ENCODE data around the gene BOLA3. TPM values are rescaled to one million over a fixed set of nuclear protein-coding genes. Genes with fewer than 3 reads are reported as not detected.
"Not testable (repeated sequence)": the region's sequence is repeated elsewhere in the genome, so short reads cannot be mapped to it uniquely, and the experiment has no call there.

BOLA3 gene, protein sequence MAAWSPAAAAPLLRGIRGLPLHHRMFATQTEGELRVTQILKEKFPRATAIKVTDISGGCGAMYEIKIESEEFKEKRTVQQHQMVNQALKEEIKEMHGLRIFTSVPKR
- 15.7 TPM for total RNA-seq

DNA sequence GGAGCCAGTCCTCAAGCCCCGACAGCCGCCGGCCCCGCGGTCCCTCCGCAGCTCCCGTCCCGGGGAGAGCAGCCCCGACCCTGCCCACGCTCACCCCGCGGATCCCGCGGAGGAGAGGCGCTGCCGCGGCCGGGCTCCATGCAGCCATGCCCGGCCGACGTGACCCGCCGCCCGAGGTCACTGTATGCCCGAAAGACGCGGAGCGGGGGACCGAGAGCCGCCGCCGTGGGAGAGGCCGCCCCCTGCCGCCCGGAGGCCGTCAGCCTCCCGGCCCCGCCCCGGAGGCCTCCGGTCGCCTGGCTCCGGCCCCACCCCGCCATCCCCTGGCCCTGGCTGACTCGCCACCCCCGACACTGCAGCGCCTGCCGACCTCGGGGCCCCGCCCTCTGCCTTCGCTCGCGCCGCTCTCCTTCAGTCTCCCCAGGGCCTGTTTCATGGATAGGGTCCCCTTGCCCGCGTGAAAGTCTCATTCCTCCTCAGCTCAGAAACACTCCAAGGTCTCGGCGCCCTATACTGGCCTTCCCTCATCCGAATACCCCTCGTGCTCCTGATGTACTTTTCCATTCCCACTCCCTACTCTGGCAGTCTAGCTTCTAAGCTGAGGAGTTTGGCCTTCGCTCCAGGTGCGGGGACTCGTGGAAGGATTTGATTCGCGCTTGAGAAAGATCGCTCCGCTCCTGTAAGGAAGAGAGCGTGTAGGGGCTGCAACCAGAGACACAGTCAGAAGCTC is at the start of gene BOLA3:
Gene BOLA3, minus strand, starts transcription at position 186 of the 730 bp plus-strand sequence. Its CDS starts 38 bp downstream, at position 148.
- Histone ChIP-seq H3K4me1 (ENCODE audit: control insufficient read depth in 3 of 3, insufficient read depth in 3 of 3, low read length in 3 of 3) (peaks cover 13 to 24% (median 21%) of the 10 kb centered on the region in 3 donors), H3K9me3 (ENCODE audit: control insufficient read depth in 3 of 3, low read length in 3 of 3) (no peaks in the 10 kb centered on the region), H3K4me3 (ENCODE audit: low read length in 3 of 3) (peak within 1 kb of the TSS; percentile 83 to 88 (median 86)), H3K27me3 (ENCODE audit: control insufficient read depth in 3 of 3, insufficient read depth in 3 of 3, low read length in 3 of 3) (no peaks in the 10 kb centered on the region), H3K36me3 (ENCODE audit: control insufficient read depth in 3 of 3, insufficient read depth in 3 of 3, low read length in 3 of 3) (peaks cover 2 to 8% (median 8%) of the 10 kb centered on the region in 3 donors), H3K9ac (ENCODE audit: low read depth in 1 of 3, low read length in 3 of 3) (peak within 1 kb of the TSS; percentile 77 to 85 (median 78)), H3K27ac (ENCODE audit: low read depth, low read length) (peak within 1 kb of the TSS; percentile 54)

DNA sequence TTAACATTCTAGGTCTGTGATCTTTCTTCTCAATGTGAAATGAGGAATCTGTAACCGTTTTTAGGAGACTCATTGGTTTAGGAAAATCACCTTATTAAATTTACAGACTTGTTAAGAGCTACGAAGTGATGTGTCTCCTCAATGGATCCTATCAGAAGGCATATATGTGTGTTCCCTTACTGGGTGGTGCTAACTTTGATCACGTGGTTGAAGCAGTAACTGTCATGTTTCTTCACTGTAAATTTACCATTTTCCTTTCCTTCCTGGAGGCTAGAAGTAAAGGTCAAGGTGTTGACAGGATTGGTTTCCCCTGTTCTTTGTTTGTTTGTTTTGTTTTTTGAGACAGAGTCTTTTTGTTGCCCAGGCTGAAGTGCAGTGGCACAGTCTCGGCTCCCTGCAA is 49.3 kb upstream of the BOLA3 start:
- H3K9ac ChIP-seq (ENCODE audit: low read depth in 1 of 3, low read length in 3 of 3): no peak overlapping the region
- no peak overlapping the region for H3K27ac ChIP-seq (ENCODE audit: low read depth, low read length)
- H3K27me3 ChIP-seq (ENCODE audit: control insufficient read depth in 3 of 3, insufficient read depth in 3 of 3, low read length in 3 of 3): no peaks in the 10 kb centered on the region
- no peaks in the 10 kb centered on the region for H3K9me3 ChIP-seq (ENCODE audit: control insufficient read depth in 3 of 3, low read length in 3 of 3)
- H3K36me3 ChIP-seq (ENCODE audit: control insufficient read depth in 3 of 3, insufficient read depth in 3 of 3, low read length in 3 of 3): no peaks in the 10 kb centered on the region
- peaks cover 23 to 27% (median 25%) of the 10 kb centered on the region in 3 donors for H3K4me1 ChIP-seq (ENCODE audit: control insufficient read depth in 3 of 3, insufficient read depth in 3 of 3, low read length in 3 of 3)
- H3K4me3 ChIP-seq (ENCODE audit: low read length in 3 of 3): no peak overlapping the region

DNA sequence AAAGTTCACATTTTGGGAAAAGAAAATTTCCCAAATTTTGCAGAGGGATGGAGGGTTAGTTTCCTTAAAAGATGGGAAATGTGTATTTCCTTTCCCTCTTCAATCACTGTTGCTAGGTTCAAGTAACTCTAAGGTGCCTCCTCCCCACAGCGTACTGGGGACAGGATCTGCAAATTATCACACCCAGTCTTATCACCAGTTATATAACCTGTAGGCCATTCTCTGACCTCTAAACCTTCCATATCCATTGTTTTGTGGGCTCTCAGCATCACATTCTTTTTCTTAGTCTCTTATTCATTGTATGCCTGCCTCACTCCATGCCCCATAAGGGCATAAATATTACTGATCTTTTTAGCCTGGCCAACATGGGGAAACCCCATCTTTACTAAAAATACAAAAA is 47.1 kb upstream of the BOLA3 start:
- Histone ChIP-seq H3K9me3 (ENCODE audit: control insufficient read depth in 3 of 3, low read length in 3 of 3) (no peaks in the 10 kb centered on the region), H3K9ac (ENCODE audit: low read depth in 1 of 3, low read length in 3 of 3) (no peak overlapping the region), H3K4me1 (ENCODE audit: control insufficient read depth in 3 of 3, insufficient read depth in 3 of 3, low read length in 3 of 3) (peaks cover 6 to 14% (median 13%) of the 10 kb centered on the region in 3 donors), H3K4me3 (ENCODE audit: low read length in 3 of 3) (no peak overlapping the region), H3K27ac (ENCODE audit: low read depth, low read length) (no peak overlapping the region), H3K36me3 (ENCODE audit: control insufficient read depth in 3 of 3, insufficient read depth in 3 of 3, low read length in 3 of 3) (no peaks in the 10 kb centered on the region), H3K27me3 (ENCODE audit: control insufficient read depth in 3 of 3, insufficient read depth in 3 of 3, low read length in 3 of 3) (no peaks in the 10 kb centered on the region)

DNA sequence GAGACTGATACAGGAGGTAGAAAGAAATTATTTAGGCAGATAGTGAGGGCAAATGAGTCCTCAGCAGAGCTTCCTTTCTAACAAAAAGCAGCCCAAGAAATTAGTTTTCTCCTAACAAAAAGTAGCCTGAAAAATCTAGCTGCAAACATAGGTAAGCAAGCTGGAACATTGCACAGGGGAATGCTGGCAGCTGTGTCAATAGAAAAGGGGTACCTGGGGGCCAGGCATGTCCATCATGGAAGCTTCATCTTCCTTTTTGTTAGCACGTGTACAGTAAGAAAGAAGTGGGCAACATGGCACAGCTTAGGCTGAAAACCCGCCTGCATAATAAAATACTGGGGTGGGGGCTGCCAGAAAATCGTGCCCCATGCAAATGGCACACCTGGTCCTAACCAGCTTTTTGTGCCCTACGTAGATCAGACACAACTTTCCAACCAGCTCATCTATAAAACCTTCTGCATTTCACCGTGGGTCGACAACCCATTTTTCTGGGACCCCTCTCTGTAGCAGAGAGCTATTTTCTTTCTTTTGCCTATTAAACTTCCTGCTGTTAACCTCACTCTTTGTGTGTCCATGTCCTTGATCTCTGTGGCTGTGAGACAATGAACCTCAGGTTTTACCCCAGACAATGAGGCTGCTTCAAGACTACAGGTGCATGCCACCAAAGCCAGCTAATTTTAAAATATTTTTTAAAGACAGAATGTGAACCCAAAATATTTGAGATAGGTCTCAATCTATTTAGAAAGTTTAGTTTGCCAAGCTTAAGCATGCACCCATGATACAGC is 44.1 kb upstream of the BOLA3 start:
- Histone ChIP-seq H3K9ac (ENCODE audit: low read depth in 1 of 3, low read length in 3 of 3) (no peak overlapping the region), H3K4me1 (ENCODE audit: control insufficient read depth in 3 of 3, insufficient read depth in 3 of 3, low read length in 3 of 3) (peaks cover 4 to 7% (median 6%) of the 10 kb centered on the region in 3 donors), H3K36me3 (ENCODE audit: control insufficient read depth in 3 of 3, insufficient read depth in 3 of 3, low read length in 3 of 3) (no peaks in the 10 kb centered on the region), H3K27me3 (ENCODE audit: control insufficient read depth in 3 of 3, insufficient read depth in 3 of 3, low read length in 3 of 3) (no peaks in the 10 kb centered on the region), H3K9me3 (ENCODE audit: control insufficient read depth in 3 of 3, low read length in 3 of 3) (no peaks in the 10 kb centered on the region), H3K4me3 (ENCODE audit: low read length in 3 of 3) (no peak overlapping the region), H3K27ac (ENCODE audit: low read depth, low read length) (no peak overlapping the region)

DNA sequence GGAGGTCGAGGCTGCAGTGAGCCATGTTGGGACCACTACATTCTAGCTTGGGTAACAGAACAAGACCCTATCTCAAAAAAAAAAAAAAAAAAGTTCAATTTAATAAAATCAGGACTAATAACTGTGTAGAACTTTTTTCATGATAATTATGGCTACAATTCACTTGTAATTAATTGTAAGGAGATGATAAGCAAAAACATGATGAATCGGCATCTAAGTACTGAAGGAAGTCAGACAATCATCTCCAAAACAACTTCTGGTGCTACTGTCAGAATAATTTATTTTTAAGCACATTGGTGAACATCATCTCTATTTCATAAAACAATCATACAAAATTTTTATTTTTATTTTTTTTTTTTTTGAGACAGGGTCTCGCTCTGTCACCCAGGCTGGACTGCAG is 41.0 kb upstream of the BOLA3 start:
- Histone ChIP-seq H3K27ac (ENCODE audit: low read depth, low read length) (no peak overlapping the region), H3K36me3 (ENCODE audit: control insufficient read depth in 3 of 3, insufficient read depth in 3 of 3, low read length in 3 of 3) (no peaks in the 10 kb centered on the region), H3K4me1 (ENCODE audit: control insufficient read depth in 3 of 3, insufficient read depth in 3 of 3, low read length in 3 of 3) (peaks cover 4 to 7% (median 6%) of the 10 kb centered on the region in 3 donors), H3K4me3 (ENCODE audit: low read length in 3 of 3) (no peak overlapping the region), H3K27me3 (ENCODE audit: control insufficient read depth in 3 of 3, insufficient read depth in 3 of 3, low read length in 3 of 3) (no peaks in the 10 kb centered on the region), H3K9me3 (ENCODE audit: control insufficient read depth in 3 of 3, low read length in 3 of 3) (no peaks in the 10 kb centered on the region), H3K9ac (ENCODE audit: low read depth in 1 of 3, low read length in 3 of 3) (no peak overlapping the region)

DNA sequence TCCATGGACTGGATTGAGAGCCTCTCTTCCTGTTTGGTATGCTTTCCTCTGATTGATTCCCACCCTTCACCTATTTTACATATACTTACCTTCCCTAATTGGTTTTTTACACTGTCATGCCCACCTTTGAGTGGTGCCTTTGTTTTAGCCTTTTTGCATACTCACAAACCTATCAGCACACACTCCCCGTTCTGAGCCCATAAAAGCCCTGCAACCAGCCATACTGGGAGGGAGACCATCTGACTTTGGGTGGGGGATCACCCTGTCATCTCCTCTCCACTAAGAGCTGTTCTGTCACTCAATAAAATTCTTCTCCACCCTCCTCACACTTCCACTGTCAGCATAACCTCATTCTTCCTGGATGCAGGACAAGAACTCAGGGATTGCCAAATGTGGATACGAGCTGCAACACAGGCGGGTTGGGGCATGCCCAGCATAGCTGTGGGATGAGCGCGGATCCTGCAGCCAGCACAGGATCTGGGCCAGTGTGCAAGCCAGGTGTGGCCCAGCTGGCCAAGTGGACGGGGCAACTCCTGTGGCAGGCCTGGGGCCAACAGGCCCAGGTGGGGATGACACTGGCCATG is 40.4 kb upstream of the BOLA3 start:
- Histone ChIP-seq H3K9me3 (ENCODE audit: control insufficient read depth in 3 of 3, low read length in 3 of 3) (no peaks in the 10 kb centered on the region), H3K9ac (ENCODE audit: low read depth in 1 of 3, low read length in 3 of 3) (no peak overlapping the region), H3K27me3 (ENCODE audit: control insufficient read depth in 3 of 3, insufficient read depth in 3 of 3, low read length in 3 of 3) (no peaks in the 10 kb centered on the region), H3K36me3 (ENCODE audit: control insufficient read depth in 3 of 3, insufficient read depth in 3 of 3, low read length in 3 of 3) (no peaks in the 10 kb centered on the region), H3K4me1 (ENCODE audit: control insufficient read depth in 3 of 3, insufficient read depth in 3 of 3, low read length in 3 of 3) (peaks cover 4 to 7% (median 6%) of the 10 kb centered on the region in 3 donors), H3K27ac (ENCODE audit: low read depth, low read length) (peak overlapping the region; percentile 65), H3K4me3 (ENCODE audit: low read length in 3 of 3) (no peak overlapping the region)

DNA sequence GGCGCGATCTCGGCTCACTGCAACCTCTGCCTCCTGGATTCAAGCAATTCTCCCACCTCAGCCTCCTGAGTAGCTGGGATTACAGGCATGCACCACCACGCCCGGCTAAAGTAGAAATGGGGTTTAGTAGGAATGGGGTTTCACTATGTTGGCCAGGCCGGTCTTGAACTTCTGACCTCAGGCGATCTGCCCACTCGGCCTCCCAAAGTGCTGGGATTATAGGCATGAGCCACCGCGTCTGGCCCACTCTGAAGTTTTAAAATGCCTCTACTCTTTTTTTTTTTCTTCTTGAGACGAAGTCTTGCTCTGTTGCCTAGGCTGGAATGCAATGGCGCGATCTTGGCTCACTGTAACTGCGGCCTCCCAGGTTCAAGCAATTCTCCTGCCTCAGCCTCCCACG is 39.0 kb upstream of the BOLA3 start:
- H3K9me3 ChIP-seq (ENCODE audit: control insufficient read depth in 3 of 3, low read length in 3 of 3); H3K4me3 ChIP-seq (ENCODE audit: low read length in 3 of 3); H3K4me1 ChIP-seq (ENCODE audit: control insufficient read depth in 3 of 3, insufficient read depth in 3 of 3, low read length in 3 of 3); H3K36me3 ChIP-seq (ENCODE audit: control insufficient read depth in 3 of 3, insufficient read depth in 3 of 3, low read length in 3 of 3); H3K9ac ChIP-seq (ENCODE audit: low read depth in 1 of 3, low read length in 3 of 3); H3K27ac ChIP-seq (ENCODE audit: low read depth, low read length); H3K27me3 ChIP-seq (ENCODE audit: control insufficient read depth in 3 of 3, insufficient read depth in 3 of 3, low read length in 3 of 3): not testable (repeated sequence)

DNA sequence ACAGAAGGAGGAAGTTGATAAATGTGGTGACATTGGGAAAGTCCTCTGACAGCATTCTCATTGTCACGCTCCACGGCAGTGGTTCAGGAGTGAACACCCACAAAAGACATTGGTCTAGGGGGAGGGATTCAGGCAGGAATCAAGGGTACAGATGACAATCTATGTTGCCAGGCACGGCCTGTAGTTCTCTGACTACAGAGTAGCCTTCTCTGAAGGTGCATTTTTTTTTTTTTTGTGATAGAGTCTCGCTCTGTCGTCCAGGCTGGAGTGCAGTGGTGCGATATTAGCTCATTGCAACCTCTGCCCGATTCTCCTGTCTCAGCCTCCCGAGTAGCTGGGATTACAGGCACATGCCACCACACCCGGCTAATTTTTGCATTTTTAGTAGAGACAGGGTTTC is 38.3 kb upstream of the BOLA3 start:
- Histone ChIP-seq H3K27me3 (ENCODE audit: control insufficient read depth in 3 of 3, insufficient read depth in 3 of 3, low read length in 3 of 3) (no peaks in the 10 kb centered on the region), H3K36me3 (ENCODE audit: control insufficient read depth in 3 of 3, insufficient read depth in 3 of 3, low read length in 3 of 3) (no peaks in the 10 kb centered on the region), H3K4me1 (ENCODE audit: control insufficient read depth in 3 of 3, insufficient read depth in 3 of 3, low read length in 3 of 3) (peaks cover 4 to 7% (median 6%) of the 10 kb centered on the region in 3 donors), H3K9me3 (ENCODE audit: control insufficient read depth in 3 of 3, low read length in 3 of 3) (no peaks in the 10 kb centered on the region), H3K27ac (ENCODE audit: low read depth, low read length) (peak overlapping the region; percentile 47), H3K9ac (ENCODE audit: low read depth in 1 of 3, low read length in 3 of 3) (no peak overlapping the region), H3K4me3 (ENCODE audit: low read length in 3 of 3) (no peak overlapping the region)

DNA sequence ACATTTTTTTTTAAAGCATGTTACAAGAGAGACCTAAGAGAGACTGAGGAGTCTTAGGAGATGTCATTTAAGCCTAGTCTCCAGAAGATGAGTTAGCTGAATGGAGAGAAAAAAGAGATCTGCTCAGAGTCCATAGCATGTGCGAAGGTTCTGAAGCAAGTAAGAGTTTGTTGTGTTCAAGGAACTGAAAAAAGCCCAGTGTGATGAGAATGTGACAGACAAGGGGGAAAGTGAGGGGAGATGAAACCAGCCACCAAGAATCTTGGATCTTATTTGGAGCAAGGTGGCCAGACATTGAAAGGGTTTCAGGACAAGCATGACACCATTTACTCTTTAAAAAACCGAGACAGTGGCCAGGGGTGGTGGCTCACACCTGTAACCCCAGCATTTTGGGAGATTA is 36.2 kb upstream of the BOLA3 start:
- no peaks in the 10 kb centered on the region for H3K9me3 ChIP-seq (ENCODE audit: control insufficient read depth in 3 of 3, low read length in 3 of 3)
- H3K27ac ChIP-seq (ENCODE audit: low read depth, low read length): no peak overlapping the region
- H3K4me3 ChIP-seq (ENCODE audit: low read length in 3 of 3): no peak overlapping the region
- no peak overlapping the region for H3K9ac ChIP-seq (ENCODE audit: low read depth in 1 of 3, low read length in 3 of 3)
- H3K4me1 ChIP-seq (ENCODE audit: control insufficient read depth in 3 of 3, insufficient read depth in 3 of 3, low read length in 3 of 3): peaks cover 8 to 10% (median 8%) of the 10 kb centered on the region in 3 donors
- no peaks in the 10 kb centered on the region for H3K27me3 ChIP-seq (ENCODE audit: control insufficient read depth in 3 of 3, insufficient read depth in 3 of 3, low read length in 3 of 3)
- H3K36me3 ChIP-seq (ENCODE audit: control insufficient read depth in 3 of 3, insufficient read depth in 3 of 3, low read length in 3 of 3): no peaks in the 10 kb centered on the region

All from skeletal muscle tissue (tissue), 4 donors.